Karpas-422 (cell line): ENCODE data around the gene NDUFA3. TPM values are rescaled to one million over a fixed set of nuclear protein-coding genes. Genes with fewer than 3 reads are reported as not detected.
A peak's percentile ranks its signal among the peaks of the same experiment; 100 is the strongest.

Experiments
- DNase-seq: peaks from one replicate; pipeline ENCODE4 v3.0.0-alpha.2; 2015
- H2AFZ ChIP-seq: fragments of 200-600 bp; sonication (generic); 2 replicates; pipeline ENCODE4 v1.6.1; 2014; ENCODE audit warnings: antibody characterized with exemption, low read length, mixed read lengths
- H3K27ac ChIP-seq: fragments of 200-600 bp; sonication (generic); 2 replicates; pipeline ENCODE4 v1.5.1; 2014; ENCODE audit warnings: mild to moderate bottlenecking, low read length, moderate library complexity
- H3K27me3 ChIP-seq: fragments of 200-600 bp; sonication (generic); 2 replicates; pipeline ENCODE4 v1.6.1; 2014; ENCODE audit warnings: low read length, mixed read lengths
- H3K36me3 ChIP-seq: fragments of 200-600 bp; sonication (generic); 2 replicates; pipeline ENCODE4 v1.6.1; 2014; ENCODE audit warnings: low read length, mixed read lengths; ENCODE audit not compliant: insufficient read depth
- H3K4me1 ChIP-seq: fragments of 200-600 bp; sonication (generic); 2 replicates; pipeline ENCODE4 v1.6.1; 2014; ENCODE audit warnings: mild to moderate bottlenecking, low read length, mixed read lengths
- H3K4me2 ChIP-seq: fragments of 200-600 bp; sonication (generic); 2 replicates; pipeline ENCODE4 v1.6.1; 2014; ENCODE audit warnings: low read length, low read depth, mild to moderate bottlenecking; ENCODE audit not compliant: poor library complexity, severe bottlenecking
- H3K4me3 ChIP-seq: fragments of 200-600 bp; sonication (generic); 2 replicates; pipeline ENCODE4 v1.5.1; 2014; ENCODE audit warnings: mild to moderate bottlenecking, antibody characterized with exemption, low read length, mixed read lengths
- H3K79me2 ChIP-seq: fragments of 200-600 bp; sonication (generic); 2 replicates; pipeline ENCODE4 v1.6.1; 2014; ENCODE audit warnings: mild to moderate bottlenecking, low read length, mixed read lengths
- H3K9ac ChIP-seq: fragments of 200-600 bp; sonication (generic); 2 replicates; pipeline ENCODE4 v1.6.0; 2014; ENCODE audit warnings: low read length
- H3K9me2 ChIP-seq: fragments of 200-600 bp; sonication (generic), shearing (Covaris generic); replicated peaks from 2 replicates; pipeline ENCODE4 v1.6.0; 2014; ENCODE audit warnings: mild to moderate bottlenecking, low read length, moderate library complexity; ENCODE audit not compliant: insufficient read depth
- H3K9me3 ChIP-seq: fragments of 300-700, 200-600 bp; sonication (generic); 2 replicates; pipeline ENCODE4 v1.6.1; 2014; ENCODE audit warnings: low read length, mixed read lengths
- H4K20me1 ChIP-seq: fragments of 200-600 bp; sonication (generic); 2 replicates; pipeline ENCODE4 v1.6.1; 2014; ENCODE audit warnings: mild to moderate bottlenecking, antibody characterized with exemption, low read length, low read depth; ENCODE audit not compliant: insufficient read depth
- total RNA-seq: library from RNA; depleted of rRNA; stranded (reverse); fragments of >200 nt; shearing (Covaris generic); gene quantifications from 2 replicates; pipeline ENCODE4 v1.2.3, GENCODE V29; 2014; ENCODE audit warnings: low replicate concordance; rRNA removed

Gene NDUFA3
- 79.5 and 105 TPM in 2 replicates for total RNA-seq

DNA sequence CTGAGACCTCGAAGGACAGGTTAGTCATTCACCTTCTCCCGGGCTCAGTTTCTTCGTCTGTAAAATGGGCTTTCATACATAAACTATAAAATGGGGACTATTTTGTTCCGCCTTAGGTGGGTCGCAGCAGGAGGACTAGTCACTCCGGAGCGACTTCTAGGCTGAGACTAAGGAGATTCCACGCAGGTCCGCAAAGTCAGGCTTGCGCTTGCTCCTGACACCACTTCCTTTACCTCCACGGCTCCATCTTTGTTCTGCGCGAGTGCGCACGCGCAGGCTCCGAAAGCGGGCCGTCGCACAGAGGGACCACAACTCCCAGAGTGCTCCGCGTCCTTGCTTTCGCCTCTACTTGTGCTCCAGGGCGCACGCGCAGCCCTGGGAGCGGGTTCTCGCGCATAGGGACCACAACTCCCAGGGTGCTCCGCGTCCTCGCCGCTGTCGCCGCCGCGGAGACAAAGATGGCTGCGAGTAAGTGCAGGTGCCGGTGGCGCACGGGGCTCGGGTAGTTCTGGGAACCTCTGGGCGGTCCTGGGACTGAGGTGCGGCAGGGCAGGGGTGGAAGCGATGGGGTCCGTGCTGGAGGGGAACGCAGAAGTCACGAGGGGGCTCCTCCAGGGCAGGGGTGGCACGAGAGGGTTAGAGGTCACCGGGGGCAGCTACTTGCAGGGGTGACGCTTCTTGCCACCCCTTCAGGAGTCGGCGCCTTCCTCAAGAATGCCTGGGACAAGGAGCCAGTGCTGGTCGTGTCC is at the start of gene NDUFA3:
Gene NDUFA3, plus strand, starts transcription at position 435 of the 749 bp plus-strand sequence. Its CDS starts 24 bp downstream, at position 459.
- Histone ChIP-seq H3K4me1 (peaks cover 17% of the 10 kb centered on the region), H3K9ac (peak within 1 kb of the TSS; percentile 88), H3K27ac (no peak within 1 kb of the TSS), H3K4me2 (peak within 1 kb of the TSS; percentile 99), H2AFZ (peak within 1 kb of the TSS; percentile 89), H3K4me3 (peak within 1 kb of the TSS; percentile 98), H3K36me3 (no peaks in the 10 kb centered on the region), H3K79me2 (peaks cover 40% of the 10 kb centered on the region), H4K20me1 (no peaks in the 10 kb centered on the region), H3K9me2 (no peaks in the 10 kb centered on the region), H3K9me3 (no peaks in the 10 kb centered on the region), H3K27me3 (no peaks in the 10 kb centered on the region)
- DNase-seq: peak; percentile 100

DNA sequence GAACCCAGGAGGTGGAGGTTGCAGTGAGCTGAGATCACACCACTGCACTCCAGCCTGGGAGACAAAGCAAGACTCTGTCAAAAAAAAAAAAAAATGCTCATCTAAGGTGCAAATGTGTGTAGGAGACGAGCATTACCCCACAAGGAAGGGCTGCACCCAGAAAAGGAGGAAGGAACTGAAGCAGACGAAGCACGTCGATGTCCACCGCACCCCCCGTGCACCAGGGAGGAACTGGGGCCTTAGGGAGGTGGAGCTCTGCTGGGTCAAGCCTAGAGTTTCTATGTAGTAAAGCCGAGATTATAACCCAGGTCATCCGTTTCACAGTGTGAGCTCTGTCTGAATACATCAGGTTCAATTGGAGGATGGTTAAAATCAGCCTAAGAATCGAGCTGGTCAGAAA is 40.0 kb upstream of the NDUFA3 start:
- H3K9me2 ChIP-seq: no peaks in the 10 kb centered on the region
- H3K4me1 ChIP-seq: no peaks in the 10 kb centered on the region
- no peak overlapping the region for H3K9ac ChIP-seq
- H3K9me3 ChIP-seq: no peaks in the 10 kb centered on the region
- no peak for DNase-seq
- no peaks in the 10 kb centered on the region for H3K36me3 ChIP-seq
- no peak overlapping the region for H3K27ac ChIP-seq
- no peaks in the 10 kb centered on the region for H3K27me3 ChIP-seq
- H4K20me1 ChIP-seq: no peaks in the 10 kb centered on the region
- no peaks in the 10 kb centered on the region for H3K79me2 ChIP-seq
- no peak overlapping the region for H3K4me3 ChIP-seq
- no peak overlapping the region for H3K4me2 ChIP-seq
- H2AFZ ChIP-seq: no peak overlapping the region

DNA sequence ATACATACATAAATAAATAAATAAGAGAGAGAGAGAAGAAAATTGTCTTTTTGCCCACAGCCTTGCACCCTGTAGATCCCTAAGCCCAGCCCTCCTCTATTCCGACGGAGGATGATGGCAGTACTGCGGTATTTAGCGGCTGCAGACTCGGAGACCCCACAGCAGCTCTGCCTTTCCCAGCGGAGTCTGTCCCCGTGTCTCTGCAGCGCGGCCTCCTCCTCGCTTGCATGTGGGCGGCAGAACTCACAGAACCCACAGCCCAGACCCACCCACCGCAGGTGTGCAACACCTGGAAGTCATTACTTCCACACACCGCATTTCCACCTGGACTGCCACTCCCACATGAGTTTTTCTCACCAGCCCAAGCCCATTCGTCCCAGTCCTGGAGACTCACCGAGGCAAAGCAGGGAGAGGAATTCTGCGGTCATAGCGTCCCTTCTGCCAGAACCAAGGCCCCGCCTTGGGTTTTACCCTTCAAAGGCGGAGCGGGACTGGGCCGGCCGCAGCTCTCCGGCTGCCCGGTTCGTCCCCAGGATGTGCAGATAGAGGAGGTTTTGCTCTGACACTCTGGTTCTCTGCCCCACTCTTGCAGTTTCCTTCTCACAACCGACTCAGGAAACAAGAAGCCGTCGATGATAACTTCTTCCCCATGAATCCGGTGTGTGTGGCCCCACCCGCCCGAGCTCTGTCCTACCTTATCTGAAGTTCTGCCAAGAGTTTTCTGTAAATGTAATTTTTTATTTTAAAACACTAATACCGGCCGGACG is 39.1 kb upstream of the NDUFA3 start, which contains the start of gene VSTM1:
Gene VSTM1, minus strand, starts transcription at position 548 of the 767 bp plus-strand sequence. Its CDS starts 120 bp downstream, at position 428.
- H2AFZ ChIP-seq: no peak within 1 kb of the TSS
- no peak within 1 kb of the TSS for H3K4me2 ChIP-seq
- H3K4me3 ChIP-seq: no peak within 1 kb of the TSS
- no peaks in the 10 kb centered on the region for H3K9me2 ChIP-seq
- no peak for DNase-seq
- no peaks in the 10 kb centered on the region for H3K36me3 ChIP-seq
- no peaks in the 10 kb centered on the region for H3K4me1 ChIP-seq
- no peaks in the 10 kb centered on the region for H3K9me3 ChIP-seq
- no peaks in the 10 kb centered on the region for H3K79me2 ChIP-seq
- H3K9ac ChIP-seq: no peak within 1 kb of the TSS
- no peak within 1 kb of the TSS for H3K27ac ChIP-seq
- H3K27me3 ChIP-seq: no peaks in the 10 kb centered on the region
- H4K20me1 ChIP-seq: no peaks in the 10 kb centered on the region

DNA sequence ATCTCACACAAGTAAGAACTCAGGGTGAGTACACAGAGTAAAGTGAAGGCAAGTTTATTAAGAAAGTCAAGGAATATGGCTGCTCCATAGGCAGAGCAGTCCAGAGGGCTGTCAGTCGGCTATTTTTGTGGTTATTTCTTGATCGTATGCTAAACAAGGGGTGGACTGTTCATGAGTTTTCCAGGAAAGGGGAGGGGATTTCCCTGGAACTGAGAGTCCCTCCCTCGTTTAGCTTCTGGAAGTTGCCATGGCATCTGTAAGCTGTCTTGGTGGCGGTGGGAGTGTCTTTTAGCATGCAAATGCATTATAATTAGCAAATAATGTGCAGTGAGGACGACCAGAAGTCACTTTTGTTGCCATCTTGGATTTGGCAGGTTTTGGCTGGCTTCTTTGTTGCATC is 33.2 kb upstream of the NDUFA3 start:
- Histone ChIP-seq H3K4me2 (no peak overlapping the region), H3K4me1 (no peaks in the 10 kb centered on the region), H2AFZ (no peak overlapping the region), H3K4me3 (no peak overlapping the region), H3K36me3 (no peaks in the 10 kb centered on the region), H3K9me3 (no peaks in the 10 kb centered on the region), H3K9me2 (no peaks in the 10 kb centered on the region), H4K20me1 (no peaks in the 10 kb centered on the region), H3K27me3 (no peaks in the 10 kb centered on the region), H3K79me2 (no peaks in the 10 kb centered on the region), H3K27ac (no peak overlapping the region), H3K9ac (no peak overlapping the region)
- no peak for DNase-seq

DNA sequence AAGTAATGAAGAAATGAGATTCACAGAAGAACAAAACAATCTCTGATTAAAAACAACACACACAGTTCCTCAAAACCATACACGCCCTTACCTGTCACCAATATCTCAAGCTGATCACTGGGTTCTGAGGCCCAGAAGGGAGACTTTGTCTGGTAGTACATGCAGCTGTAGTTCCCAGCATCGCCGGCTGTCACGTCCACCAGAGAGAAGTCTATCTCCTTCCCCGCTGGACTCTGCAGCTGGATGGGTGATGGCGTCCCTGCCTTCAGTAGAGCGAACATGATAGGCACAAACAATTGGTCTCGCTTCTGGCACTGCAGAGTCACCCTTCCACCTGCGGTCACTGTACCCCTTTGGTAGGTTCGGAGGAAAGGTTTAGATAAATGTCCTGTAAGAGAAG is 28.8 kb upstream of the NDUFA3 start:
- Histone ChIP-seq H3K9ac (no peak overlapping the region), H3K79me2 (no peaks in the 10 kb centered on the region), H3K9me2 (no peaks in the 10 kb centered on the region), H3K4me2 (no peak overlapping the region), H3K36me3 (no peaks in the 10 kb centered on the region), H3K4me1 (no peaks in the 10 kb centered on the region), H2AFZ (no peak overlapping the region), H3K4me3 (no peak overlapping the region), H3K9me3 (no peaks in the 10 kb centered on the region), H3K27ac (no peak overlapping the region), H3K27me3 (no peaks in the 10 kb centered on the region), H4K20me1 (no peaks in the 10 kb centered on the region)
- no peak for DNase-seq

DNA sequence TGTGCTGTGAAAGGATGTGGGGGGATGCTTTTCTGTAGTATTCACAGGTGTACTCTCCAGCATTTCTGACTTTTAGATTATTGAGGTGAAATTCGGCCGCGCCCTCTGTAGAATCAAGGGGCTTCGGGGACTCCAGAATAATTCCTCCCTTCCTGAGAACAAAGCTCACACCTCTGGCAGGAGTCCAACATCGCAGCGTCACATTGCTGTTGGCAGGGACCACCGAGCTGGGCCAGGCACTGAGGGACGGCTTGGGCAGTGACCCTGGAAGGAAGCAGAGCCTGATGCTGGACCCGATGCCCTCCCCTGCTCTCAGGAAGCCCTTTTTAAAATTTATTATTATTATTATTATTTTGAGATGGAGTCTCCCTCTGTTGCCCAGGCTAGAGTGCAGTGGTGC is 27.8 kb upstream of the NDUFA3 start:
- Histone ChIP-seq H3K4me1 (no peaks in the 10 kb centered on the region), H4K20me1 (no peaks in the 10 kb centered on the region), H3K9me3 (no peaks in the 10 kb centered on the region), H2AFZ (no peak overlapping the region), H3K9ac (no peak overlapping the region), H3K4me2 (no peak overlapping the region), H3K4me3 (no peak overlapping the region), H3K36me3 (no peaks in the 10 kb centered on the region), H3K27me3 (no peaks in the 10 kb centered on the region), H3K79me2 (no peaks in the 10 kb centered on the region), H3K27ac (no peak overlapping the region), H3K9me2 (no peaks in the 10 kb centered on the region)
- DNase-seq: no peak

DNA sequence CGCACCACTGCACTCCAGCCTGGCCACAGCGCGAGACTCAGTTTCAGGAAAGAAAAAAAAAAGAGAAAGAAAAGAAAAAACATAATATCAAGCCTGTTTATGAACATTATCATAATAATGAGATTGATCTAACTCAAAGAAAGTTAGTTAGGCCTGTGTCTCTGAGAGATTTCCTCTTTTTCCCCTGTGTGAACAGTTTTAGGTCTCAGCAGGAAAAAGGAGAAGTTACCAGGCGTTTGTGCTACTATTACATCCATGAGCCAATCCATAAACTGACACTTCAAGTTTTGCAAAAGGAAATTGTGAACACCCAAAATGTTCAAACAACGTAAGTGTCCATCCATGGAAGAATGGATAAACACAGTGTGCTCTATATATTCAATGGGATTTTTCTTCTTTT is 25.3 kb upstream of the NDUFA3 start:
- no peaks in the 10 kb centered on the region for H4K20me1 ChIP-seq
- H3K4me3 ChIP-seq: no peak overlapping the region
- no peak for DNase-seq
- H3K9me2 ChIP-seq: no peaks in the 10 kb centered on the region
- H3K27me3 ChIP-seq: no peaks in the 10 kb centered on the region
- no peaks in the 10 kb centered on the region for H3K79me2 ChIP-seq
- H3K4me1 ChIP-seq: no peaks in the 10 kb centered on the region
- H3K4me2 ChIP-seq: no peak overlapping the region
- no peaks in the 10 kb centered on the region for H3K36me3 ChIP-seq
- H2AFZ ChIP-seq: no peak overlapping the region
- H3K27ac ChIP-seq: no peak overlapping the region
- no peak overlapping the region for H3K9ac ChIP-seq
- H3K9me3 ChIP-seq: no peaks in the 10 kb centered on the region

DNA sequence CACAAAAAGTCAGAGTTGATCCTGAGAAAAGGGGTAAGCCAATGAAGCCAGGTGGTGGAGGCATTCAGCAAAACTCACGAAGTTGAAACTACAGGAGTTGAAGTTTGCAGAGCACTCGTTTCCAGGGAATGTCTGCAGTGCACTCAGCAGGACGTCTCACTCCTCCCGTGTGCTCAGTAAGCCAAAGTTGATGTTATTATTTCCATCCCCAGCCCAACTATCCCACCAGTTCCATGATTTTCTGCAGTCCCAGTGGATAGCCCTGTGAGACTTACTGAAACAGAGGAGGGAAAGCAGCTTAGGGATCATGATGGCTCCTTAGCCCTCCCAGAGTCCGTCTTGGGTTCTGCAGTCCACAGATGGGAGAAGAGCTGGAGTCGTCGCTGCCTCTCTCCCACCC is 21.6 kb upstream of the NDUFA3 start, which contains the start of gene TARM1:
Gene TARM1, minus strand, starts transcription at position 334 of the 400 bp plus-strand sequence. Its CDS starts 25 bp downstream, at position 309.
- no peak for DNase-seq
- H3K4me1 ChIP-seq: no peaks in the 10 kb centered on the region
- H3K9ac ChIP-seq: no peak within 1 kb of the TSS
- H3K27me3 ChIP-seq: no peaks in the 10 kb centered on the region
- no peaks in the 10 kb centered on the region for H3K36me3 ChIP-seq
- H4K20me1 ChIP-seq: no peaks in the 10 kb centered on the region
- no peaks in the 10 kb centered on the region for H3K9me2 ChIP-seq
- no peak within 1 kb of the TSS for H3K4me3 ChIP-seq
- no peaks in the 10 kb centered on the region for H3K79me2 ChIP-seq
- no peak within 1 kb of the TSS for H3K27ac ChIP-seq
- H2AFZ ChIP-seq: no peak within 1 kb of the TSS
- H3K9me3 ChIP-seq: peaks cover 7% of the 10 kb centered on the region; the same call in 1 of the 2 replicates
- no peak within 1 kb of the TSS for H3K4me2 ChIP-seq
